Measurements from ENCODE around the gene PDE7B.
"Not testable (repeated sequence)": the region's sequence is repeated elsewhere in the genome, so short reads cannot be mapped to it uniquely, and the experiment has no call there.

PDE7B gene

GRCh38 chr6:136123468-136123867, 272.0 kb downstream of the PDE7B start:
- DNase-seq, result no peak

GRCh38 chr6:136125585-136125984, 274.1 kb downstream of the PDE7B start:
- DNase-seq, result no peak

- DNase-seq, result no peak
These were observed 276.4 kb downstream of the PDE7B start for GRCh38 chr6:136127873-136128272.

- DNase-seq, result no peak
These were observed 277.9 kb downstream of the PDE7B start for GRCh38 chr6:136129365-136129764.

- DNase-seq, result no peak
These were observed 282.8 kb downstream of the PDE7B start for GRCh38 chr6:136134268-136134667.

GRCh38 chr6:136134751-136135150, 283.2 kb downstream of the PDE7B start:
- no peak for DNase-seq

- DNase-seq, result no peak
These were observed 284.8 kb downstream of the PDE7B start for GRCh38 chr6:136136274-136136673.

GRCh38 chr6:136137008-136137692, 285.6 kb downstream of the PDE7B start:
- no peak for DNase-seq

GRCh38 chr6:136137739-136138402, 286.4 kb downstream of the PDE7B start:
- DNase-seq, result no peak

GRCh38 chr6:136139111-136139510, 287.6 kb downstream of the PDE7B start:
- DNase-seq, result not testable (repeated sequence)

GRCh38 chr6:136144251-136145023, 292.9 kb downstream of the PDE7B start:
- DNase-seq, result no peak

GRCh38 chr6:136146130-136146529, 294.6 kb downstream of the PDE7B start:
- no peak for DNase-seq

GRCh38 chr6:136147342-136147741, 295.8 kb downstream of the PDE7B start:
- no peak for DNase-seq

GRCh38 chr6:136148051-136148450, 296.6 kb downstream of the PDE7B start:
- DNase-seq, result no peak

- no peak for DNase-seq
These were observed 297.0 kb downstream of the PDE7B start for GRCh38 chr6:136148523-136148922.

- no peak for DNase-seq
These were observed 297.8 kb downstream of the PDE7B start for GRCh38 chr6:136149311-136149710.

GRCh38 chr6:136150961-136151360, 299.5 kb downstream of the PDE7B start:
- DNase-seq, result no peak

GRCh38 chr6:136153707-136154375, 302.3 kb downstream of the PDE7B start:
- no peak for DNase-seq

GRCh38 chr6:136155191-136155590, 303.7 kb downstream of the PDE7B start:
- no peak for DNase-seq

GRCh38 chr6:136157743-136158142, 306.2 kb downstream of the PDE7B start:
- DNase-seq, result no peak

GRCh38 chr6:136158387-136158821, 306.9 kb downstream of the PDE7B start:
- DNase-seq, result no peak

- DNase-seq, result no peak
These were observed 307.5 kb downstream of the PDE7B start for GRCh38 chr6:136158971-136159370.

GRCh38 chr6:136160250-136160649, 308.7 kb downstream of the PDE7B start:
- no peak for DNase-seq

Measured in activated CD8-positive, alpha-beta memory T cell treated with anti-CD3 and anti-CD28 coated beads, Interleukin-2, amount 50 U/mL, for 48 hours (primary cell).